K562 (cell line): ENCODE measurements around the gene ANKRD13B. TPM values are rescaled to one million over a fixed set of nuclear protein-coding genes. Genes with fewer than 3 reads are reported as not detected.
A peak's percentile ranks its signal among the peaks of the same experiment; 100 is the strongest.

Experiments used
- CREM ChIP-seq: IDR thresholded peaks from 2 replicates; pipeline ENCODE4 v1.6.1; 2014; ENCODE audit warnings: antibody characterized with exemption, low read depth
- HDAC6 ChIP-seq: IDR thresholded peaks from 2 replicates; pipeline ENCODE4 v1.6.1; 2012; ENCODE audit warnings: low read depth, mild to moderate bottlenecking, control low read depth, inconsistent platforms, low read length, moderate library complexity
- HMG20B ChIP-seq: fragments of 250-450 bp; sonication (Bioruptor Pico); IDR thresholded peaks from 2 replicates; pipeline ENCODE4 v1.5.0; 2021; ENCODE audit warnings: mild to moderate bottlenecking
- MXI1 ChIP-seq: IDR thresholded peaks from 2 replicates; pipeline ENCODE4 v1.6.1; 2011; ENCODE audit warnings: low read depth, mild to moderate bottlenecking, improper control_type of control experiment, low read length
- NR2C2 ChIP-seq, 2 experiments: fragments of 200-800 bp in 1 of 2; sonication (Bioruptor generic) in 1 of 2; sonication (generic) in 1 of 2; formaldehyde crosslinking in 1 of 2; IDR thresholded peaks; 2 replicates each; pipeline versions ENCODE4 v1.6.1 to v1.8.0; 2016 to 2022; ENCODE audit warnings: mild to moderate bottlenecking in 1 of 2, missing compliant biosample characterization in 1 of 2, missing genetic modification characterization in 1 of 2, missing genetic modification reagents in 1 of 2
- PRPF4 ChIP-seq: fragments of 200-400 bp; formaldehyde crosslinking; IDR thresholded peaks from one replicate; pipeline ENCODE4 v1.6.1; 2017; ENCODE audit warnings: low read length, low read depth, mild to moderate bottlenecking; ENCODE audit not compliant: insufficient read depth, poor library complexity, severe bottlenecking
- SMAD4 ChIP-seq: fragments of 250-450 bp; sonication (Bioruptor Pico); conservative IDR thresholded peaks from 2 replicates; pipeline ENCODE4 v1.8.0; 2021; ENCODE audit warnings: inconsistent platforms, mild to moderate bottlenecking, moderate library complexity
- SMC3 ChIP-seq: conservative IDR thresholded peaks from 2 replicates; pipeline ENCODE4 v1.6.1; 2011; ENCODE audit warnings: low read depth, low read length, improper control_type of control experiment; ENCODE audit not compliant: insufficient read depth
- ZNF140 ChIP-seq: fragments of 250-450 bp; sonication (Bioruptor Pico); IDR thresholded peaks from 2 replicates; pipeline ENCODE4 v1.8.0; 2021; ENCODE audit warnings: moderate library complexity, mild to moderate bottlenecking, inconsistent platforms
- ZNF263 ChIP-seq: sonication (generic); formaldehyde crosslinking; IDR thresholded peaks from 2 replicates; pipeline ENCODE4 v1.8.0; 2022; ENCODE audit warnings: mild to moderate bottlenecking, missing genetic modification reagents, borderline replicate concordance
- ZNF274 ChIP-seq: IDR thresholded peaks from 2 replicates; pipeline ENCODE4 v1.6.1; 2011; ENCODE audit warnings: low read depth, mild to moderate bottlenecking, low read length, moderate library complexity, borderline replicate concordance
- ZNF316 ChIP-seq: fragments of 450-650 bp; IDR thresholded peaks from 2 replicates; pipeline ENCODE4 v1.6.1; 2016
- polyA plus RNA-seq, 8 experiments: library from polyadenylated mRNA; depleted of rRNA in 4 of 8; stranded (reverse) in 5 of 8; unstranded in 3 of 8; fragments of >200 nt; fragmentation: Nextera tagmentation in 2 of 8; fragmentation: Illumina TruSeq in 1 of 8; extraction: Ambion mirVana in 2 of 8; extraction: Trizol in 1 of 8; gene quantifications; 2 replicates each; pipeline versions ENCODE4 v1.2.1 to v1.2.3, GENCODE V29; 2011 to 2014; ENCODE audit warnings: inconsistent platforms in 1 of 8, missing spikeins in 1 of 8
- total RNA-seq, 7 experiments: library from RNA; depleted of rRNA in 6 of 7; stranded (reverse); fragments of >200 nt in 6 of 7; fragmentation: Illumina TruSeq in 2 of 7; extraction: Trizol in 2 of 7; gene quantifications; 2 replicates each; pipeline versions ENCODE4 v1.2.1 to v1.2.3, GENCODE V29; 2011 to 2021; ENCODE audit warnings: low replicate concordance in 1 of 7
- TF ChIP-seq, protein P1 (sequence below): fragments of 450-650 bp; formaldehyde crosslinking; IDR thresholded peaks from 2 replicates; pipeline ENCODE4 v1.4.0; 2020; ENCODE audit warnings: mild to moderate bottlenecking, moderate library complexity
- TF ChIP-seq, protein P2 (sequence below): fragments of 250-450 bp; sonication (Bioruptor Pico); IDR thresholded peaks from 2 replicates; pipeline ENCODE4 v1.5.0; 2021
- TF ChIP-seq, protein P3 (sequence below): fragments of 450-650 bp; conservative IDR thresholded peaks from 2 replicates; pipeline ENCODE4 v1.6.1; 2016; ENCODE audit warnings: missing genetic modification characterization, low read depth, mild to moderate bottlenecking, missing compliant biosample characterization, moderate library complexity
- TF ChIP-seq, protein P4 (sequence below): fragments of 450-650 bp; IDR thresholded peaks from 2 replicates; pipeline ENCODE4 v1.6.1; 2017; ENCODE audit warnings: mild to moderate bottlenecking, moderate library complexity
- TF ChIP-seq, protein P5 (sequence below): fragments of 150-350 bp; conservative IDR thresholded peaks from 2 replicates; pipeline ENCODE4 v1.6.1; 2014; ENCODE audit warnings: low read length

ANKRD13B gene
- total and polyA plus RNA-seq, 9 of the 15 experiments (the other 6 are each of a cell fraction or from before 2014, with no cell fraction given): 0.15 to 28.1 (median 4.6) TPM

DNA sequence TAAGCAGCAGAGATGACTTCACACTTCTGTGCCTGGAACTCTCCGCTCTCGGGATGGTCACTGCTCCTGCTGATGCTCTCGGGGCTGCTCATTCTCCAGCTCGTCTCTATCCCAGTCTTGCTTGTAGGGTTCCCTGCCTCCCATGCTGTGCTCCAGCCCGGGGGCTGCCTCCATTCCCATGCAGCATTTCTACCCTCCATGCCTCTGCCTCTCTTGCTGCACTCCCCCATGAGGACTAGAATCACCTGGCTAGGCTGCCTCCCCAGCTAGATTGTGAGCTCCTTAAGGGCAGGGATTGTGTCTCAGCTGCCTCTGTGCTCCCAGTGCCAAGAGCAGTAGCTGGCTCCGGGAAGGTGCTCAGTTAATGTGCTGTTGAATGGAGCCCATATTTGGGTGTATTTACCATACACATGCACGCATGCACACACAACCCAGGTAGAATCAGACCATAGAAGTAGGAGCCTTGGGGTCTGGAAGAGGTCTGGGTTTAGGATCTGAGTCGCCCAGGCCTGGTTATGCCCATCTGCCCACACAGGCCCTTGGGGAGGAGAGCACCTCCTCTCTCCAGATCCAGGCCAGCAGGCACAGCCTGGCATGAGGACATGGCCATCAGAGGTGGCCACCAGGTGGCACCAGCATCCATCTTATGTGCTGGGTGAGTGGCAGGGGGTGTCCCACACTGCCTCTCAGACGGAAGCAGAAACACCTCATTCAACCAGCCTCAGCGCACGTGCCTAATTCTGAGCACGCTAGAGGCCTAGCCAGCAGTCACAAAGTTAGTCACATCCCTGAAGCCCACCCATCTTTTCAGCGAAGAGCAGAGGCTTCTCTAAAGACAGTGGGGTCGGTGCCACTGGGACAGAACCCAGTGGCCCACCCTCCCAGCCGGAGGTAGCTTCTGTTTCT, 12.8 kb upstream of the ANKRD13B start (continued):
- TF ChIP-seq, protein P1, sequence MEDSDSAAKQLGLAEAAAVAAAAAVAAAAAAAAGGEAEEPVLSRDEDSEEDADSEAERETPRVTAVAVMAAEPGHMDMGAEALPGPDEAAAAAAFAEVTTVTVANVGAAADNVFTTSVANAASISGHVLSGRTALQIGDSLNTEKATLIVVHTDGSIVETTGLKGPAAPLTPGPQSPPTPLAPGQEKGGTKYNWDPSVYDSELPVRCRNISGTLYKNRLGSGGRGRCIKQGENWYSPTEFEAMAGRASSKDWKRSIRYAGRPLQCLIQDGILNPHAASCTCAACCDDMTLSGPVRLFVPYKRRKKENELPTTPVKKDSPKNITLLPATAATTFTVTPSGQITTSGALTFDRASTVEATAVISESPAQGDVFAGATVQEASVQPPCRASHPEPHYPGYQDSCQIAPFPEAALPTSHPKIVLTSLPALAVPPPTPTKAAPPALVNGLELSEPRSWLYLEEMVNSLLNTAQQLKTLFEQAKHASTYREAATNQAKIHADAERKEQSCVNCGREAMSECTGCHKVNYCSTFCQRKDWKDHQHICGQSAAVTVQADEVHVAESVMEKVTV (CRISPR knock-in tag): peak; percentile 73
- TF ChIP-seq SMC3 (peak; percentile 81), MXI1 (no peak), HMG20B (CRISPR knock-in tag) (no peak), CREM (peak; percentile 55; the same call in 1 of the 2 replicates), ZNF316 (no peak), ZNF263 (CRISPR knock-in tag) (no peak), HDAC6 (no peak), NR2C2 (CRISPR knock-in tag; IDR thresholded peaks at IDR 0.05) (no peak), NR2C2 (tag; IDR thresholded peaks at IDR 0.05) (no peak), PRPF4 (no peak), SMAD4 (0 out of 2 replicates have a peak, but pooled peaks have one; percentile 32), ZNF140 (CRISPR knock-in tag) (no peak), ZNF274 (no peak)
- TF ChIP-seq, protein P2, sequence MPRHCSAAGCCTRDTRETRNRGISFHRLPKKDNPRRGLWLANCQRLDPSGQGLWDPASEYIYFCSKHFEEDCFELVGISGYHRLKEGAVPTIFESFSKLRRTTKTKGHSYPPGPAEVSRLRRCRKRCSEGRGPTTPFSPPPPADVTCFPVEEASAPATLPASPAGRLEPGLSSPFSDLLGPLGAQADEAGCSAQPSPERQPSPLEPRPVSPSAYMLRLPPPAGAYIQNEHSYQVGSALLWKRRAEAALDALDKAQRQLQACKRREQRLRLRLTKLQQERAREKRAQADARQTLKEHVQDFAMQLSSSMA (CRISPR knock-in tag): no peak
- TF ChIP-seq, protein P3, sequence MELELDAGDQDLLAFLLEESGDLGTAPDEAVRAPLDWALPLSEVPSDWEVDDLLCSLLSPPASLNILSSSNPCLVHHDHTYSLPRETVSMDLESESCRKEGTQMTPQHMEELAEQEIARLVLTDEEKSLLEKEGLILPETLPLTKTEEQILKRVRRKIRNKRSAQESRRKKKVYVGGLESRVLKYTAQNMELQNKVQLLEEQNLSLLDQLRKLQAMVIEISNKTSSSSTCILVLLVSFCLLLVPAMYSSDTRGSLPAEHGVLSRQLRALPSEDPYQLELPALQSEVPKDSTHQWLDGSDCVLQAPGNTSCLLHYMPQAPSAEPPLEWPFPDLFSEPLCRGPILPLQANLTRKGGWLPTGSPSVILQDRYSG (tag): no peak
- TF ChIP-seq, protein P4, sequence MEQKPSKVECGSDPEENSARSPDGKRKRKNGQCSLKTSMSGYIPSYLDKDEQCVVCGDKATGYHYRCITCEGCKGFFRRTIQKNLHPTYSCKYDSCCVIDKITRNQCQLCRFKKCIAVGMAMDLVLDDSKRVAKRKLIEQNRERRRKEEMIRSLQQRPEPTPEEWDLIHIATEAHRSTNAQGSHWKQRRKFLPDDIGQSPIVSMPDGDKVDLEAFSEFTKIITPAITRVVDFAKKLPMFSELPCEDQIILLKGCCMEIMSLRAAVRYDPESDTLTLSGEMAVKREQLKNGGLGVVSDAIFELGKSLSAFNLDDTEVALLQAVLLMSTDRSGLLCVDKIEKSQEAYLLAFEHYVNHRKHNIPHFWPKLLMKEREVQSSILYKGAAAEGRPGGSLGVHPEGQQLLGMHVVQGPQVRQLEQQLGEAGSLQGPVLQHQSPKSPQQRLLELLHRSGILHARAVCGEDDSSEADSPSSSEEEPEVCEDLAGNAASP: no peak
- TF ChIP-seq, protein P5, sequence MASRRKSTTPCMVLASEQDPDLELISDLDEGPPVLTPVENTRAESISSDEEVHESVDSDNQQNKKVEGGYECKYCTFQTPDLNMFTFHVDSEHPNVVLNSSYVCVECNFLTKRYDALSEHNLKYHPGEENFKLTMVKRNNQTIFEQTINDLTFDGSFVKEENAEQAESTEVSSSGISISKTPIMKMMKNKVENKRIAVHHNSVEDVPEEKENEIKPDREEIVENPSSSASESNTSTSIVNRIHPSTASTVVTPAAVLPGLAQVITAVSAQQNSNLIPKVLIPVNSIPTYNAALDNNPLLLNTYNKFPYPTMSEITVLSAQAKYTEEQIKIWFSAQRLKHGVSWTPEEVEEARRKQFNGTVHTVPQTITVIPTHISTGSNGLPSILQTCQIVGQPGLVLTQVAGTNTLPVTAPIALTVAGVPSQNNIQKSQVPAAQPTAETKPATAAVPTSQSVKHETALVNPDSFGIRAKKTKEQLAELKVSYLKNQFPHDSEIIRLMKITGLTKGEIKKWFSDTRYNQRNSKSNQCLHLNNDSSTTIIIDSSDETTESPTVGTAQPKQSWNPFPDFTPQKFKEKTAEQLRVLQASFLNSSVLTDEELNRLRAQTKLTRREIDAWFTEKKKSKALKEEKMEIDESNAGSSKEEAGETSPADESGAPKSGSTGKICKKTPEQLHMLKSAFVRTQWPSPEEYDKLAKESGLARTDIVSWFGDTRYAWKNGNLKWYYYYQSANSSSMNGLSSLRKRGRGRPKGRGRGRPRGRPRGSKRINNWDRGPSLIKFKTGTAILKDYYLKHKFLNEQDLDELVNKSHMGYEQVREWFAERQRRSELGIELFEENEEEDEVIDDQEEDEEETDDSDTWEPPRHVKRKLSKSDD: no peak
